NCI-H446 (cell line): ENCODE measurements around the gene TST.

Experiments
- DNase-seq, 2 experiments: peaks; one replicate each; lab custom pipeline; 2025; lab: John Stamatoyannopoulos, UW

TST gene

GRCh38 chr22:37053310-37054055 lies 34.2 kb upstream of the TST start:
- DNase-seq, result no peak

- no peak for DNase-seq
Observed at GRCh38 chr22:37052386-37053309, 33.4 kb upstream of the TST start.

- DNase-seq, result peak; percentile 20 to 70
Observed at GRCh38 chr22:37051391-37052385, 32.4 kb upstream of the TST start, which contains the start of gene KCTD17. Gene KCTD17, plus strand, starts transcription at chr22:37051742. Its CDS starts 19 bp downstream, at chr22:37051761.

- no peak for DNase-seq
Observed at GRCh38 chr22:37050913-37051312, 31.7 kb upstream of the TST start.

GRCh38 chr22:37049224-37049623 lies 30.0 kb upstream of the TST start:
- DNase-seq, result no peak

- DNase-seq, result no peak
Observed at GRCh38 chr22:37048133-37048532, 28.9 kb upstream of the TST start.

GRCh38 chr22:37047006-37047405 lies 27.8 kb upstream of the TST start:
- peak in 1 of 2 experiments; percentile 39 for DNase-seq

- no peak for DNase-seq
Observed at GRCh38 chr22:37046589-37046988, 27.3 kb upstream of the TST start.

- peak in 1 of 2 experiments; percentile 8 for DNase-seq
Observed at GRCh38 chr22:37045958-37046357, 26.7 kb upstream of the TST start.

- DNase-seq, result no peak
Observed at GRCh38 chr22:37044634-37045625, 25.7 kb upstream of the TST start.

GRCh38 chr22:37043828-37044538 lies 24.7 kb upstream of the TST start:
- DNase-seq, result peak in 1 of 2 experiments; percentile 38

- no peak for DNase-seq
Observed at GRCh38 chr22:37043209-37043827, 24.1 kb upstream of the TST start.

- no peak for DNase-seq
Observed at GRCh38 chr22:37039466-37039865, 20.2 kb upstream of the TST start.

GRCh38 chr22:37037669-37038068 lies 18.4 kb upstream of the TST start:
- no peak for DNase-seq

GRCh38 chr22:37036655-37037377 lies 17.6 kb upstream of the TST start:
- DNase-seq, result no peak

- no peak for DNase-seq
Observed at GRCh38 chr22:37033605-37034430, 14.6 kb upstream of the TST start.

GRCh38 chr22:37032535-37033460 lies 13.6 kb upstream of the TST start:
- no peak for DNase-seq
